Activated naive CD4-positive, alpha-beta T cell treated with anti-CD3 and anti-CD28 coated beads for 36 hours (primary cell): ENCODE data around the gene MEI1. TPM values are rescaled to one million over a fixed set of nuclear protein-coding genes. Genes with fewer than 3 reads are reported as not detected.
"Not testable (repeated sequence)": the region's sequence is repeated elsewhere in the genome, so short reads cannot be mapped to it uniquely, and the experiment has no call there.

Experiments used
- CTCF ChIA-PET: fragments of 350-600 bp; sonication (Branson Sonifier 250); formaldehyde crosslinking; loops from one replicate; lab custom pipeline; 2021; ENCODE audit warnings: antibody characterized with exemption; lab: Charles Lee
- DNase-seq: peaks from one replicate; pipeline ENCODE4 v3.0.0-alpha.2; 2020
- H3K27ac Mint-ChIP-seq: one replicate; pipeline ENCODE4 v1.8.0; 2021; ENCODE audit warnings: mild to moderate bottlenecking, mixed read lengths
- H3K27me3 Mint-ChIP-seq: one replicate; pipeline ENCODE4 v1.8.0; 2021; ENCODE audit warnings: low read depth, mixed read lengths
- H3K36me3 Mint-ChIP-seq: one replicate; pipeline ENCODE4 v1.8.0; 2021; ENCODE audit warnings: low read depth, mixed read lengths
- H3K4me1 Mint-ChIP-seq: one replicate; pipeline ENCODE4 v1.8.0; 2021; ENCODE audit warnings: low read depth, mixed read lengths
- H3K4me3 Mint-ChIP-seq: one replicate; pipeline ENCODE4 v1.8.0; 2021; ENCODE audit warnings: mild to moderate bottlenecking, moderate library complexity, mixed read lengths
- H3K9me3 Mint-ChIP-seq: one replicate; pipeline ENCODE4 v1.8.0; 2021; ENCODE audit warnings: mixed read lengths
- intact Hi-C: fragments of 100-400 bp; cut with micrococcal nuclease; formaldehyde crosslinking; loops from one replicate; pipeline ENCODE4 v1.15.1; 2023
- total RNA-seq, 2 experiments: library from RNA; stranded (reverse); gene quantifications; one replicate each; pipeline ENCODE4 v1.2.3, GENCODE V29; 2021

MEI1 gene
- total RNA-seq, 2 experiments from 2014 or later: 28.4 to 28.8 TPM

DNA sequence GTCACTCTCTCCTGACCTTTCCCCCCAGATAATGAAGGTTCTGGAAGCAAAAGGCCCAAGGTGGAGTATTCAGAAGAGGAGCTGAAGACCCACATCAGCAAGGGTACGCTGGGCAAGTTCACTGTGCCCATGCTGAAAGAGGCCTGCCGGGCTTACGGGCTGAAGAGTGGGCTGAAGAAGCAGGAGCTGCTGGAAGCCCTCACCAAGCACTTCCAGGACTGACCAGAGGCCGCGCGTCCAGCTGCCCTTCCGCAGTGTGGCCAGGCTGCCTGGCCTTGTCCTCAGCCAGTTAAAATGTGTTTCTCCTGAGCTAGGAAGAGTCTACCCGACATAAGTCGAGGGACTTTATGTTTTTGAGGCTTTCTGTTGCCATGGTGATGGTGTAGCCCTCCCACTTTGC is 35.7 kb upstream of the MEI1 start:
- H3K9me3 Mint-ChIP-seq, intact Hi-C loops, H3K4me3 Mint-ChIP-seq, DNase-seq, H3K27me3 Mint-ChIP-seq: not testable (repeated sequence)
- CTCF ChIA-PET: interaction anchor here (1.1 kb wide), 1 partner anchor 260 kb away, joined by 4 read pairs; no protein-coding TSS in a partner anchor
- peaks cover 11% of the 10 kb centered on the region for H3K4me1 Mint-ChIP-seq
- H3K36me3 Mint-ChIP-seq: peaks cover 20% of the 10 kb centered on the region
- peak overlapping the region; percentile 61 for H3K27ac Mint-ChIP-seq

DNA sequence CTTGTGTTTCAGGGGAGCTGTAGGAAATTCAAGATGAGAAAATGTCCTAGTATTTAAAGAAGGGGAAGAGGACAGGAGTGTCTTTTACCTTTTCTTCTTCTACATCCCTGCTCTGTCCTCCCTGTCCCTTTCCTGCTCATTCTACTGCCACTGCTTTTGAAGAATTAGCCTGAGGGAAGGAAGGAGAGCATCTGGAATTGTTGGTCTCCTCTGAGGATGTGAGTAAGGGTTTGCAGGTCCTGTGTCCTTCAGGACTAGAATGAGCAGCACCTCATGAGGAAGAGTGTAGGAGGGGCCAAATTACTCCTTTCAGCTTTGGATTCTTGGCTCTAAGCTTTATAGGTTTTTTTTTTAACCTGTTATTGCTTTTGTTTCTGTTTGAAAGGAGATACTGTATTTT is 34.8 kb upstream of the MEI1 start:
- peak overlapping the region; percentile 61 for H3K27ac Mint-ChIP-seq

DNA sequence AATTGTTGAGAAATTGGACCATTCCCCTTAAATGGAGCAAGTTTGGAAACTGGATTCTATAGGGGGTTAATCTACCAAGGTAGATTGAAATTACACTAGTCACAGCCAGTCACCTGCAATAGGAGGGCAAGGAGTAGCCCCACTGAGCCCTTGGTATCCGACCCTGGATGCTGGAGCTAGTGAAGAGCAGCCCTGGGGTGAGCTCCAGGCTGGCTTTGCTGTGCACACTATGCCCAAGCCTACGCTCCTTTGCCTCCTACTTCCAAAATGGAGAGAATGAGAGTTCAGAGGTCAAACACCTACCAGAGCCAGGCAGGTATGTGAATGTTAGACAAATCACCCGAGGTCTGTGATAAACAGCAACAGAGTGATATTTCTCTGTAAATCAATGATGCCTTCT is 34.4 kb upstream of the MEI1 start:
- no peak overlapping the region for H3K4me3 Mint-ChIP-seq
- no peak for DNase-seq
- no peaks in the 10 kb centered on the region for H3K27me3 Mint-ChIP-seq
- peak overlapping the region; percentile 61 for H3K27ac Mint-ChIP-seq
- H3K4me1 Mint-ChIP-seq: peaks cover 17% of the 10 kb centered on the region
- H3K36me3 Mint-ChIP-seq: peaks cover 22% of the 10 kb centered on the region
- H3K9me3 Mint-ChIP-seq: no peaks in the 10 kb centered on the region
- CTCF ChIA-PET: interaction anchor here (0.5 to 1.3 kb wide), 3 partner anchors 10 to 158 kb away, joined by 3 to 4 read pairs (median 3); no protein-coding TSS in a partner anchor
- intact Hi-C loops: no loop called here

More for the DNA sequence above, 34.8 kb upstream of the MEI1 start:
- DNase-seq: no peak
- Mint-ChIP-seq H3K27me3 (no peaks in the 10 kb centered on the region), H3K4me1 (peaks cover 15% of the 10 kb centered on the region), H3K9me3 (no peaks in the 10 kb centered on the region), H3K4me3 (no peak overlapping the region), H3K36me3 (peaks cover 22% of the 10 kb centered on the region)
- intact Hi-C loops: no loop called here
- CTCF ChIA-PET: interaction anchor here (0.7 to 1.3 kb wide), 3 partner anchors 10 to 261 kb away, joined by 3 to 4 read pairs (median 4); no protein-coding TSS in a partner anchor

DNA sequence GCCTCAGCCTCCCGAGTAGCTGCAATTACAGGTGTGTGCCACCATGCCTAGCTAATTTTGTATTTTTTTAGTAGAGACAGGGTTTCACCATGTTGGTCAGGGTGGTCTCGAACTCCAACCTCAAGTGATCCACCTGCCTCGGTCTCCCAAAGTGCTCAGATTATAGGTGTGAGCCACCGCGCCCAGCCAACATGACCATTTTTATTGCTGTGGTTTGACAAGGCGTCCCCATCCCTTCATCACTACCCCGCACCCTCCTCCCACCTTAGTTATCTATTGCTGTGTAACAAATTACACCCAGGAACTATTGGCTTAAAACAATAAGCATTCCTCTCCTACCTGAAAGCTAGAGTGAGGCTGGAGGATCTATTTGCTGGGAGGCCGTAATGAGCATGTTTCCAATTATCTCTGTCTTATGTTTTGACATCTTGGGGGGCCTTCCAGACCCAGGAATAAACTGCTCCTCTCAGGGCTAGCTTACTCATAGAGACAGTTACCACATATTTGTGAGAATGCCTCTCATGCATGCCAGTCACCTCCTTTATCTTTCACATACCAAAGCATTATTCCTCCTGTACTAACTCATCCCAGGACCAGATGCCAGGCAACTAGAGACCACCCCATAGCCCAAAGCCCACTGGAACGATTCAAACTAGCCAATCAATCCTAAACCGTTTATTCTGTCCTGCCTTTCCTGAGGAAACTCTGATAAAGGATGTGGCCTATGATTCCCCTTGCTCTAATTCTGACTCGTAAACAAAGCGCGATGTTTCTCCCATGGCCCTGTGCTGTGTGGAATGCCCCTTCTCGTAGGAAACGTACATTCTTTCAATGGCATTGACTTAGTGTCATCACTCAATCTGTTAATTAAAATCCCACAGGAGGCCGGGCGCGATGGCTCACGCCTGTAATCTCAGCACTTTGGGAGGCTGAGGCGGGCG is 30.1 kb upstream of the MEI1 start:
- DNase-seq: no peak
- no peak overlapping the region for H3K4me3 Mint-ChIP-seq
- H3K4me1 Mint-ChIP-seq: peaks cover 19% of the 10 kb centered on the region
- peak overlapping the region; percentile 26 for H3K27ac Mint-ChIP-seq
- CTCF ChIA-PET: no interaction called here
- intact Hi-C loops: no loop called here
- no peaks in the 10 kb centered on the region for H3K27me3 Mint-ChIP-seq
- H3K9me3 Mint-ChIP-seq: no peaks in the 10 kb centered on the region
- peaks cover 20% of the 10 kb centered on the region for H3K36me3 Mint-ChIP-seq

DNA sequence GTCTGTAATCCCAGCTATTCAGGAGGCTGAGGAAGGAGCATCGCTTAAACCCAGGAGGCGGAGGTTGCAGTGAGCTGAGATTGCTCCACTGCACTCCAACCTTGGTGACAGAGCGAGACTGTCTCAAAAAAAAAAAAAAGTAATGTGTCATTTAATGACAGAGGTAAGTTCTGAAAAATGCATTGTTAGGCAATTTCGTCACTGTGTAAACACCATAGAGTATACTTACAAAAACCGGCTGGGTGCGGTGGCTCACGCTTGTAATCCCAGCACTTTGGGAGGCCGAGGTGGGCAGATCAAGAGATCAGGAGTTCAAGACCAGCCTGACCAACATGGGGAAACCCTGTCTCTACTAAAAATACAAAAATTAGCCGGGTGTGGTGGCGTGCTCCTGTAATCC is 27.2 kb upstream of the MEI1 start:
- H3K4me3 Mint-ChIP-seq, H3K27me3 Mint-ChIP-seq, H3K9me3 Mint-ChIP-seq, intact Hi-C loops, H3K27ac Mint-ChIP-seq, DNase-seq: not testable (repeated sequence)
- Mint-ChIP-seq H3K4me1 (peaks cover 12% of the 10 kb centered on the region), H3K36me3 (peaks cover 26% of the 10 kb centered on the region)
- CTCF ChIA-PET: interaction anchor here (0.6 to 4.5 kb wide), 2 partner anchors 25 to 87 kb away, joined by 3 to 12 read pairs; no protein-coding TSS in a partner anchor

GRCh38 chr22:41672780-41673509 is 26.4 kb upstream of the MEI1 start:
- H3K27ac Mint-ChIP-seq: no peak overlapping the region
- H3K9me3 Mint-ChIP-seq: no peaks in the 10 kb centered on the region
- no peak for DNase-seq
- peaks cover 29% of the 10 kb centered on the region for H3K36me3 Mint-ChIP-seq
- H3K27me3 Mint-ChIP-seq: no peaks in the 10 kb centered on the region
- H3K4me1 Mint-ChIP-seq: peaks cover 9% of the 10 kb centered on the region
- intact Hi-C loops: no loop called here
- CTCF ChIA-PET: interaction anchor here (4.5 kb wide), 1 partner anchor 25 kb away, joined by 12 read pairs; no protein-coding TSS in a partner anchor
- no peak overlapping the region for H3K4me3 Mint-ChIP-seq

- intact Hi-C loops: no loop called here
- peaks cover 32% of the 10 kb centered on the region for H3K36me3 Mint-ChIP-seq
- H3K4me3 Mint-ChIP-seq: no peak overlapping the region
- no peaks in the 10 kb centered on the region for H3K27me3 Mint-ChIP-seq
- H3K4me1 Mint-ChIP-seq: peaks cover 8% of the 10 kb centered on the region
- CTCF ChIA-PET: interaction anchor here (0.6 to 4.5 kb wide), 4 partner anchors 8 to 23 kb away, joined by 4 to 12 read pairs (median 6); no protein-coding TSS in a partner anchor
- no peak for DNase-seq
- H3K9me3 Mint-ChIP-seq: no peaks in the 10 kb centered on the region
- peak overlapping the region; percentile 27 for H3K27ac Mint-ChIP-seq
Measured at GRCh38 chr22:41674846-41675340, 24.4 kb upstream of the MEI1 start.

GRCh38 chr22:41676134-41676533 is 23.2 kb upstream of the MEI1 start:
- Mint-ChIP-seq H3K4me3 (no peak overlapping the region), H3K9me3 (no peaks in the 10 kb centered on the region), H3K36me3 (peaks cover 33% of the 10 kb centered on the region), H3K27me3 (no peaks in the 10 kb centered on the region), H3K4me1 (peaks cover 16% of the 10 kb centered on the region), H3K27ac (no peak overlapping the region)
- CTCF ChIA-PET: interaction anchor here (2.2 kb wide), 1 partner anchor 9 kb away, joined by 8 read pairs; no protein-coding TSS in a partner anchor
- no peak for DNase-seq
- intact Hi-C loops: no loop called here

GRCh38 chr22:41681616-41682015 is 17.7 kb upstream of the MEI1 start:
- no peak overlapping the region for H3K27ac Mint-ChIP-seq

DNA sequence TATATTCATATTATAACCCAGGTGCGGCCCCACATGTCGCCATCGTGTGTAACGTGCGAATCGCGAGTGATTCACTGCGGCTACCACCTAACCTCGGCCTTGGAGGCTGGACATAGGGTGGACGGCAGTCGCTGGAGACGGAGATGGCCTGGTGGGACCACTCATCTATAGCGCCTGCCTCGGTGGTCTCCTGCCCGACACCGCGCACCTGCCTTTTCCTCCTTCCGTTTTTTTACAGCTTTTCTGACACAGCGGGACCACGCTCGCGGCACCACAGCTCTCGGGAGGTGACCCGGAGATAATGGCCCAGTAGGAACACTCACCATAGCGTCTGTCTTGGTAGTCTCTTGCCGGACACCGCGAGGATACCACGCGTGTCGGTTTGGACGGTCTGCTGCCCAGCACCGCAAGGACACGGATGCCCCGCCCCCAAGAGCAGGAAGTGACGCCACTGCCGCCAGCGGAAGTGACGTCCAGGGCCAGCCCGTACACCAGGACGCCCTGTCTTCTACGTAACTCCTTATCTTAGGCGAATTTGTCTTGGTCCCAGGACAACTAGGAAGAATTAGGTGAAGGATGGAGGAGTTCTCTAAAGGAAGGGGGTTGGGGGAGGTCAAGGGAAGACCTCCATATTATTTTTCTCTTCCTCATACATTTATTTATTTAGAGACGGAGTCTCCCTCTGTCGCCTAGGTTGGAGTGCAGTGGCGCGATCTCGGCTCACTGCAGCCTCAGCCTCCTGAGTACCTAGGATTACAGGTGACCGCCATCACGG is 17.1 kb upstream of the MEI1 start:
- H3K4me3 Mint-ChIP-seq: peak overlapping the region; percentile 92
- no peaks in the 10 kb centered on the region for H3K9me3 Mint-ChIP-seq
- DNase-seq: peak; percentile 89
- peak overlapping the region; percentile 90 for H3K27ac Mint-ChIP-seq
- H3K4me1 Mint-ChIP-seq: peaks cover 43% of the 10 kb centered on the region
- CTCF ChIA-PET: no interaction called here
- H3K36me3 Mint-ChIP-seq: peaks cover 22% of the 10 kb centered on the region
- intact Hi-C loops: loop anchor here (2.0 kb wide), 1 partner anchor 15 kb away; no protein-coding TSS in a partner anchor
- H3K27me3 Mint-ChIP-seq: no peaks in the 10 kb centered on the region

More at GRCh38 chr22:41681616-41682015, 17.7 kb upstream of the MEI1 start:
- no peaks in the 10 kb centered on the region for H3K9me3 Mint-ChIP-seq
- intact Hi-C loops: loop anchor here (2.0 kb wide), 1 partner anchor 15 kb away; no protein-coding TSS in a partner anchor
- no peaks in the 10 kb centered on the region for H3K27me3 Mint-ChIP-seq
- peaks cover 40% of the 10 kb centered on the region for H3K4me1 Mint-ChIP-seq
- DNase-seq: no peak
- peak overlapping the region; percentile 92 for H3K4me3 Mint-ChIP-seq
- CTCF ChIA-PET: no interaction called here
- H3K36me3 Mint-ChIP-seq: peaks cover 21% of the 10 kb centered on the region

DNA sequence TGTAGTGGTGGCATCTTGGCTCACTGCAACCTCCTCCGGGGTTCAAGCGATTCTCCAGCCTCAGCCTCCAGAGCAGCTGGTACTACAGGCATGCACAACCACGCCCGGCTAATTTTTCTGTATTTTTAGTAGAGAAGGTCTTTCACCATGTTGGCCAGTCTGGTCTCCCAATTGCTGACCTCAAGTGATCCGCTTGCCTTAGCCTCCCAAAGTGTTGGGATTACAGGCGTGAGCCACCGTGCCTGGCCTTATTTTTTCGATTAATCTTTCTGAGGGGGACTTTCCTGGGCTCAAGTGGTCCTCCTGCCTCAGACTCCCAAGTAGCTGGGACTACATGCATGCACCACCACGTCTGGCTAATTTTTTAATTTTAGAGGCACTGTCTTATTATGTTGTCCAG is 16.3 kb upstream of the MEI1 start:
- CTCF ChIA-PET: no interaction called here
- peaks cover 51% of the 10 kb centered on the region for H3K4me1 Mint-ChIP-seq
- H3K9me3 Mint-ChIP-seq: no peaks in the 10 kb centered on the region
- peaks cover 27% of the 10 kb centered on the region for H3K36me3 Mint-ChIP-seq
- peak overlapping the region; percentile 92 for H3K4me3 Mint-ChIP-seq
- intact Hi-C loops: loop anchor here (2.0 kb wide), 1 partner anchor 16 kb away; no protein-coding TSS in a partner anchor
- no peak for DNase-seq
- H3K27me3 Mint-ChIP-seq: no peaks in the 10 kb centered on the region
- H3K27ac Mint-ChIP-seq: peak overlapping the region; percentile 90
